HEK293T (cell line): ENCODE data around the gene ASZ1.

Experiments
- CTCF ChIA-PET: fragments of 350-600 bp; formaldehyde crosslinking; extraction: SDS; loops from one replicate; lab custom pipeline; 2021; ENCODE audit warnings: antibody characterized with exemption, inconsistent platforms; lab: Yijun Ruan, JAX
- POLR2A ChIA-PET: fragments of 350-600 bp; formaldehyde crosslinking; extraction: SDS; loops from one replicate; lab custom pipeline; 2020; ENCODE audit warnings: antibody characterized with exemption, inconsistent platforms; lab: Yijun Ruan, JAX
- DNase-seq: peaks from one replicate; pipeline ENCODE4 v3.0.0; 2012; ENCODE audit warnings: mixed read lengths; ENCODE audit errors: extremely low spot score
- ARNT ChIP-seq: fragments of 450-650 bp; IDR thresholded peaks from 2 replicates; pipeline ENCODE4 v1.6.1; 2017; ENCODE audit warnings: mild to moderate bottlenecking
- BHLHE40 ChIP-seq: fragments of 450-650 bp; IDR thresholded peaks from 2 replicates; pipeline ENCODE4 v1.6.1; 2016; ENCODE audit warnings: mild to moderate bottlenecking, moderate library complexity, borderline replicate concordance
- CTBP1 ChIP-seq: fragments of 450-650 bp; IDR thresholded peaks from 2 replicates; pipeline ENCODE4 v1.6.1; 2016; ENCODE audit warnings: borderline replicate concordance
- ELF4 ChIP-seq: fragments of 450-650 bp; IDR thresholded peaks from 2 replicates; pipeline ENCODE4 v1.6.1; 2017; ENCODE audit warnings: antibody characterized with exemption
- FOXA1 ChIP-seq: fragments of 450-650 bp; IDR thresholded peaks from 2 replicates; pipeline ENCODE4 v1.6.1; 2016; ENCODE audit warnings: mild to moderate bottlenecking
- FOXK2 ChIP-seq: fragments of 450-650 bp; IDR thresholded peaks from 2 replicates; pipeline ENCODE4 v1.6.1; 2016; ENCODE audit warnings: mild to moderate bottlenecking
- FOXM1 ChIP-seq: fragments of 450-650 bp; IDR thresholded peaks from 2 replicates; pipeline ENCODE4 v1.6.1; 2017; ENCODE audit warnings: mild to moderate bottlenecking, borderline replicate concordance
- HDGF ChIP-seq: fragments of 450-650 bp; IDR thresholded peaks from 2 replicates; pipeline ENCODE4 v1.6.1; 2017; ENCODE audit warnings: antibody characterized with exemption, borderline replicate concordance
- L3MBTL2 ChIP-seq: fragments of 450-650 bp; conservative IDR thresholded peaks from 2 replicates; pipeline ENCODE4 v1.6.1; 2016; ENCODE audit warnings: mild to moderate bottlenecking
- LEF1 ChIP-seq: fragments of 450-650 bp; IDR thresholded peaks from 2 replicates; pipeline ENCODE4 v1.6.1; 2017; ENCODE audit warnings: mild to moderate bottlenecking, borderline replicate concordance
- NFRKB ChIP-seq: fragments of 450-650 bp; IDR thresholded peaks from 2 replicates; pipeline ENCODE4 v1.6.1; 2016; ENCODE audit warnings: mild to moderate bottlenecking, moderate library complexity
- SP1 ChIP-seq: fragments of 450-650 bp; IDR thresholded peaks from 2 replicates; pipeline ENCODE4 v1.6.1; 2017
- SUZ12 ChIP-seq: fragments of 450-650 bp; IDR thresholded peaks from 2 replicates; pipeline ENCODE4 v1.6.1; 2016; ENCODE audit warnings: mild to moderate bottlenecking
- TARDBP ChIP-seq: fragments of 450-650 bp; IDR thresholded peaks from 2 replicates; pipeline ENCODE4 v1.6.1; 2016
- ZNF384 ChIP-seq: fragments of 450-650 bp; IDR thresholded peaks from 2 replicates; pipeline ENCODE4 v1.6.1; 2016
- TF ChIP-seq, protein P1 (sequence below): fragments of 450-650 bp; IDR thresholded peaks from 2 replicates; pipeline ENCODE4 v1.6.1; 2016

Gene ASZ1

GRCh38 chr7:117350027-117350426 is 77.3 kb downstream of the ASZ1 start:
- no peak for TF ChIP-seq ARNT
- TF ChIP-seq SUZ12, result no peak
- no peak for TF ChIP-seq ZNF384
- no peak for TF ChIP-seq HDGF
- no peak for TF ChIP-seq FOXA1
- TF ChIP-seq, protein P1, sequence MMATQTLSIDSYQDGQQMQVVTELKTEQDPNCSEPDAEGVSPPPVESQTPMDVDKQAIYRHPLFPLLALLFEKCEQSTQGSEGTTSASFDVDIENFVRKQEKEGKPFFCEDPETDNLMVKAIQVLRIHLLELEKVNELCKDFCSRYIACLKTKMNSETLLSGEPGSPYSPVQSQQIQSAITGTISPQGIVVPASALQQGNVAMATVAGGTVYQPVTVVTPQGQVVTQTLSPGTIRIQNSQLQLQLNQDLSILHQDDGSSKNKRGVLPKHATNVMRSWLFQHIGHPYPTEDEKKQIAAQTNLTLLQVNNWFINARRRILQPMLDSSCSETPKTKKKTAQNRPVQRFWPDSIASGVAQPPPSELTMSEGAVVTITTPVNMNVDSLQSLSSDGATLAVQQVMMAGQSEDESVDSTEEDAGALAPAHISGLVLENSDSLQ, result no peak
- no peak for TF ChIP-seq CTBP1
- no peak for TF ChIP-seq BHLHE40
- TF ChIP-seq FOXK2, result no peak
- TF ChIP-seq SP1, result no peak
- no peak for TF ChIP-seq LEF1
- TF ChIP-seq NFRKB, result no peak
- TF ChIP-seq TARDBP, result no peak
- no peak for TF ChIP-seq L3MBTL2
- no peak for TF ChIP-seq ELF4
- no peak for TF ChIP-seq FOXM1
- ChIA-PET POLR2A (no interaction called here), CTCF (interaction anchor here (0.5 kb wide), 1 partner anchor 163 kb away, joined by 3 read pairs; no protein-coding TSS in a partner anchor)
- no peak for DNase-seq

- no peak for TF ChIP-seq FOXA1
- no peak for TF ChIP-seq FOXM1
- TF ChIP-seq LEF1, result no peak
- no peak for TF ChIP-seq HDGF
- no peak for TF ChIP-seq CTBP1
- TF ChIP-seq, protein P1, result no peak
- no peak for TF ChIP-seq ELF4
- no peak for TF ChIP-seq FOXK2
- no peak for TF ChIP-seq TARDBP
- TF ChIP-seq NFRKB, result no peak
- no peak for TF ChIP-seq BHLHE40
- TF ChIP-seq SP1, result no peak
- no peak for TF ChIP-seq ZNF384
- no peak for TF ChIP-seq ARNT
- no peak for TF ChIP-seq L3MBTL2
- TF ChIP-seq SUZ12, result no peak
- no peak for DNase-seq
- CTCF ChIA-PET, result interaction anchor here (0.5 kb wide), 1 partner anchor 162 kb away, joined by 3 read pairs; no protein-coding TSS in a partner anchor
- POLR2A ChIA-PET, result no interaction called here
Observed at GRCh38 chr7:117349570-117349969, 77.7 kb downstream of the ASZ1 start.

- POLR2A ChIA-PET, result no interaction called here
- CTCF ChIA-PET, result no interaction called here
- no peak for DNase-seq
- no peak for TF ChIP-seq ARNT
- no peak for TF ChIP-seq NFRKB
- TF ChIP-seq FOXA1, result no peak
- TF ChIP-seq HDGF, result no peak
- TF ChIP-seq SP1, result no peak
- TF ChIP-seq FOXM1, result no peak
- TF ChIP-seq ZNF384, result no peak
- TF ChIP-seq SUZ12, result no peak
- no peak for TF ChIP-seq TARDBP
- no peak for TF ChIP-seq FOXK2
- TF ChIP-seq LEF1, result no peak
- no peak for TF ChIP-seq L3MBTL2
- TF ChIP-seq, protein P1, result no peak
- TF ChIP-seq ELF4, result no peak
- no peak for TF ChIP-seq BHLHE40
- no peak for TF ChIP-seq CTBP1
Observed at GRCh38 chr7:117347962-117348672, 79.2 kb downstream of the ASZ1 start.

GRCh38 chr7:117347480-117347879 is 79.8 kb downstream of the ASZ1 start:
- POLR2A ChIA-PET, result no interaction called here
- CTCF ChIA-PET, result no interaction called here
- TF ChIP-seq NFRKB, result no peak
- no peak for TF ChIP-seq ZNF384
- TF ChIP-seq ARNT, result no peak
- no peak for TF ChIP-seq L3MBTL2
- TF ChIP-seq TARDBP, result no peak
- TF ChIP-seq CTBP1, result no peak
- TF ChIP-seq, protein P1, result no peak
- no peak for TF ChIP-seq HDGF
- no peak for TF ChIP-seq BHLHE40
- no peak for TF ChIP-seq ELF4
- TF ChIP-seq FOXM1, result no peak
- no peak for TF ChIP-seq SUZ12
- no peak for TF ChIP-seq FOXA1
- no peak for TF ChIP-seq LEF1
- no peak for TF ChIP-seq SP1
- TF ChIP-seq FOXK2, result no peak
- DNase-seq, result no peak

DNA sequence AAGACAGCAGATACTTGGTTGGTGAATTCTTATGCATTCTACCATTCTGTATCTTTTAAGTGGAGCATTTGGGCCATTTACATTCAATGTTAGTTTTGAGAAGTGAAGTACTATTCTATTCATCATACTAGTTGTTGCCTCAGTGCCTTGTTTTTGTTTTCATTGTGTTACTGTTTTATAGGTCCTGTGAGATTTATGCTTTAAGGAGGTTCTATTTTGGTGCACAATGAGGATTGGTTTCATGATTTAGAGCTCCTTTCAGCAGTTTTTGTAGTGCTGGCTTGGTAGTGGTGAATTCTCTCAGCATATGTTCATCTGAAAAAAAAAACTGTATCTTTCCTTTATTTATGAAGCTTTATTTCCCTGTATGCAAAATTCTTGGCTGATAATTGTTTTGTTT is 81.1 kb downstream of the ASZ1 start:
- TF ChIP-seq LEF1 (no peak), ELF4 (no peak), FOXK2 (no peak), ZNF384 (no peak)
- DNase-seq, result no peak
- CTCF ChIA-PET, result no interaction called here
- POLR2A ChIA-PET, result no interaction called here
